ENCODE measurements around the gene RAET1G. TPM values are rescaled to one million over a fixed set of nuclear protein-coding genes. Genes with fewer than 3 reads are reported as not detected.
"Not testable (repeated sequence)": the region's sequence is repeated elsewhere in the genome, so short reads cannot be mapped to it uniquely, and the experiment has no call there.

RAET1G gene
- total RNA-seq, 1 donor, result 1.8 TPM

GRCh38 chr6:149919834-149920225 lies 3.1 kb downstream of the RAET1G start:
- TF ChIP-seq CTCF (IDR thresholded peaks at IDR 0.05; ENCODE audit: extremely low read depth, low read depth, low read length), result no peak
- H3K4me1 ChIP-seq (ENCODE audit: insufficient read depth, low read length), result peaks cover 3% of the 10 kb centered on the region
- H4K20me1 ChIP-seq (ENCODE audit: insufficient read depth, low read length), result no peaks in the 10 kb centered on the region
- no peaks in the 10 kb centered on the region for H3K36me3 ChIP-seq (ENCODE audit: insufficient read depth, low read length)
- no peak for DNase-seq (ENCODE audit: insufficient read length, low spot score, missing footprints)
- H2AFZ ChIP-seq (ENCODE audit: low read length), result no peak overlapping the region
- H3K4me3 ChIP-seq (ENCODE audit: insufficient read depth, low read length), result no peak overlapping the region
- H3K27me3 ChIP-seq (ENCODE audit: insufficient read depth, low read length), result no peaks in the 10 kb centered on the region
- no peaks in the 10 kb centered on the region for H3K9me3 ChIP-seq (ENCODE audit: low read depth, low read length)
- no peaks in the 10 kb centered on the region for H3K79me2 ChIP-seq (ENCODE audit: insufficient read depth, low read length)
- H3K4me2 ChIP-seq (ENCODE audit: insufficient read depth, low read length), result no peak overlapping the region
- no peak overlapping the region for H3K27ac ChIP-seq (ENCODE audit: low read depth, low read length)

GRCh38 chr6:149919126-149919833 lies 3.6 kb downstream of the RAET1G start:
- H2AFZ ChIP-seq (ENCODE audit: low read length); H3K27me3 ChIP-seq (ENCODE audit: insufficient read depth, low read length); H3K36me3 ChIP-seq (ENCODE audit: insufficient read depth, low read length); H3K79me2 ChIP-seq (ENCODE audit: insufficient read depth, low read length); H3K4me2 ChIP-seq (ENCODE audit: insufficient read depth, low read length); H3K4me3 ChIP-seq (ENCODE audit: insufficient read depth, low read length); H3K9me3 ChIP-seq (ENCODE audit: low read depth, low read length); H3K4me1 ChIP-seq (ENCODE audit: insufficient read depth, low read length); H3K27ac ChIP-seq (ENCODE audit: low read depth, low read length); H4K20me1 ChIP-seq (ENCODE audit: insufficient read depth, low read length): not testable (repeated sequence)
- peak; percentile 62 for DNase-seq (ENCODE audit: insufficient read length, low spot score, missing footprints)

GRCh38 chr6:149918151-149918905 lies 4.6 kb downstream of the RAET1G start:
- TF ChIP-seq CTCF (IDR thresholded peaks at IDR 0.05; ENCODE audit: extremely low read depth, low read depth, low read length), result no peak
- Histone ChIP-seq H3K79me2 (ENCODE audit: insufficient read depth, low read length) (no peaks in the 10 kb centered on the region), H3K4me3 (ENCODE audit: insufficient read depth, low read length) (no peak overlapping the region), H3K36me3 (ENCODE audit: insufficient read depth, low read length) (no peaks in the 10 kb centered on the region), H2AFZ (ENCODE audit: low read length) (no peak overlapping the region), H3K4me2 (ENCODE audit: insufficient read depth, low read length) (no peak overlapping the region), H3K9me3 (ENCODE audit: low read depth, low read length) (no peaks in the 10 kb centered on the region), H4K20me1 (ENCODE audit: insufficient read depth, low read length) (no peaks in the 10 kb centered on the region), H3K27ac (ENCODE audit: low read depth, low read length) (no peak overlapping the region), H3K27me3 (ENCODE audit: insufficient read depth, low read length) (no peaks in the 10 kb centered on the region), H3K4me1 (ENCODE audit: insufficient read depth, low read length) (peaks cover 2% of the 10 kb centered on the region)
- no peak for DNase-seq (ENCODE audit: insufficient read length, low spot score, missing footprints)

GRCh38 chr6:149917679-149918078 lies 5.2 kb downstream of the RAET1G start:
- Histone ChIP-seq H3K4me1 (ENCODE audit: insufficient read depth, low read length) (no peaks in the 10 kb centered on the region), H3K9me3 (ENCODE audit: low read depth, low read length) (no peaks in the 10 kb centered on the region), H3K4me2 (ENCODE audit: insufficient read depth, low read length) (no peak overlapping the region), H3K79me2 (ENCODE audit: insufficient read depth, low read length) (no peaks in the 10 kb centered on the region), H4K20me1 (ENCODE audit: insufficient read depth, low read length) (no peaks in the 10 kb centered on the region), H3K36me3 (ENCODE audit: insufficient read depth, low read length) (no peaks in the 10 kb centered on the region), H3K27me3 (ENCODE audit: insufficient read depth, low read length) (no peaks in the 10 kb centered on the region), H3K4me3 (ENCODE audit: insufficient read depth, low read length) (no peak overlapping the region), H3K27ac (ENCODE audit: low read depth, low read length) (no peak overlapping the region), H2AFZ (ENCODE audit: low read length) (no peak overlapping the region)
- DNase-seq (ENCODE audit: insufficient read length, low spot score, missing footprints), result no peak
- TF ChIP-seq CTCF (IDR thresholded peaks at IDR 0.05; ENCODE audit: extremely low read depth, low read depth, low read length), result no peak

All from osteoblast (primary cell).